ENCODE measurements around the gene SLC41A2. TPM values are rescaled to one million over a fixed set of nuclear protein-coding genes. Genes with fewer than 3 reads are reported as not detected.

The SLC41A2 gene
- total RNA-seq, 1 experiment from 2014 or later: 14.6 TPM

GRCh38 chr12:104976703-104977102 is 18.6 kb upstream of the SLC41A2 start:
- intact Hi-C loops (cut with micrococcal nuclease): no loop called here
- no peak for DNase-seq (ENCODE audit: unreplicated experiment)
- no peaks in the 10 kb centered on the region for H3K36me3 Mint-ChIP-seq (ENCODE audit: insufficient read depth, unreplicated experiment)
- H3K9me3 Mint-ChIP-seq (ENCODE audit: unreplicated experiment): no peaks in the 10 kb centered on the region
- H3K27me3 Mint-ChIP-seq (ENCODE audit: insufficient read depth, unreplicated experiment): no peaks in the 10 kb centered on the region
- TF ChIP-seq CTCF (IDR thresholded peaks at IDR 0.05; ENCODE audit: unreplicated experiment): no peak
- H3K4me1 Mint-ChIP-seq (ENCODE audit: insufficient read depth, unreplicated experiment): peaks cover 7% of the 10 kb centered on the region
- ChIA-PET CTCF (interaction anchor here (1.1 kb wide), 1 partner anchor 18 kb away, joined by 3 read pairs; no protein-coding TSS in a partner anchor), POLR2A (no interaction called here)
- no peak overlapping the region for H3K4me3 Mint-ChIP-seq (ENCODE audit: unreplicated experiment)
- BruUV-seq (replicated peaks): no TSS peak
- no peak overlapping the region for H3K27ac Mint-ChIP-seq (ENCODE audit: low read depth, unreplicated experiment)

GRCh38 chr12:104975587-104976343 is 17.7 kb upstream of the SLC41A2 start:
- Mint-ChIP-seq H3K4me1 (ENCODE audit: insufficient read depth, unreplicated experiment) (peaks cover 7% of the 10 kb centered on the region), H3K36me3 (ENCODE audit: insufficient read depth, unreplicated experiment) (no peaks in the 10 kb centered on the region), H3K4me3 (ENCODE audit: unreplicated experiment) (no peak overlapping the region), H3K27ac (ENCODE audit: low read depth, unreplicated experiment) (no peak overlapping the region), H3K9me3 (ENCODE audit: unreplicated experiment) (no peaks in the 10 kb centered on the region), H3K27me3 (ENCODE audit: insufficient read depth, unreplicated experiment) (no peaks in the 10 kb centered on the region)
- no peak for TF ChIP-seq CTCF (IDR thresholded peaks at IDR 0.05; ENCODE audit: unreplicated experiment)
- no TSS peak for BruUV-seq (replicated peaks)
- peak; percentile 84 for DNase-seq (ENCODE audit: unreplicated experiment)
- ChIA-PET POLR2A (interaction anchor here (0.9 to 1.3 kb wide), 3 partner anchors 9 to 17 kb away, joined by 3 to 12 read pairs (median 3); partner anchors contain the start of gene NOPCHAP1), CTCF (no interaction called here)
- intact Hi-C loops (cut with micrococcal nuclease): no loop called here

- BruUV-seq (replicated peaks): no TSS peak
- peak; percentile 71 for DNase-seq (ENCODE audit: unreplicated experiment)
- no peaks in the 10 kb centered on the region for H3K27me3 Mint-ChIP-seq (ENCODE audit: insufficient read depth, unreplicated experiment)
- POLR2A ChIA-PET: interaction anchor here (0.8 to 3.1 kb wide), 7 partner anchors 8 to 109 kb away, joined by 3 to 17 read pairs (median 3); partner anchors contain the start of genes NOPCHAP1 and SLC41A2
- intact Hi-C loops (cut with micrococcal nuclease): no loop called here
- H3K4me1 Mint-ChIP-seq (ENCODE audit: insufficient read depth, unreplicated experiment): peaks cover 7% of the 10 kb centered on the region
- H3K27ac Mint-ChIP-seq (ENCODE audit: low read depth, unreplicated experiment): peak overlapping the region; percentile 12
- no peaks in the 10 kb centered on the region for H3K9me3 Mint-ChIP-seq (ENCODE audit: unreplicated experiment)
- no peak overlapping the region for H3K4me3 Mint-ChIP-seq (ENCODE audit: unreplicated experiment)
- no peak for TF ChIP-seq CTCF (IDR thresholded peaks at IDR 0.05; ENCODE audit: unreplicated experiment)
- CTCF ChIA-PET: interaction anchor here (0.6 to 1.6 kb wide), 2 partner anchors 15 to 645 kb away, joined by 6 to 8 read pairs; no protein-coding TSS in a partner anchor
- no peaks in the 10 kb centered on the region for H3K36me3 Mint-ChIP-seq (ENCODE audit: insufficient read depth, unreplicated experiment)
These were observed 16.7 kb upstream of the SLC41A2 start for GRCh38 chr12:104974626-104975290.

GRCh38 chr12:104973250-104973649 is 15.2 kb upstream of the SLC41A2 start:
- peak; percentile 51 for DNase-seq (ENCODE audit: unreplicated experiment)
- Mint-ChIP-seq H3K9me3 (ENCODE audit: unreplicated experiment) (no peaks in the 10 kb centered on the region), H3K27ac (ENCODE audit: low read depth, unreplicated experiment) (no peak overlapping the region), H3K4me1 (ENCODE audit: insufficient read depth, unreplicated experiment) (peaks cover 7% of the 10 kb centered on the region), H3K4me3 (ENCODE audit: unreplicated experiment) (no peak overlapping the region), H3K27me3 (ENCODE audit: insufficient read depth, unreplicated experiment) (no peaks in the 10 kb centered on the region), H3K36me3 (ENCODE audit: insufficient read depth, unreplicated experiment) (no peaks in the 10 kb centered on the region)
- no TSS peak for BruUV-seq (replicated peaks)
- CTCF ChIA-PET: interaction anchor here (0.6 to 1.6 kb wide), 3 partner anchors 8 to 41 kb away, joined by 4 to 6 read pairs (median 4); no protein-coding TSS in a partner anchor
- POLR2A ChIA-PET: interaction anchor here (1.2 to 3.1 kb wide), 2 partner anchors 13 to 15 kb away, joined by 5 to 17 read pairs; partner anchors contain the start of genes NOPCHAP1 and SLC41A2
- TF ChIP-seq CTCF (IDR thresholded peaks at IDR 0.05; ENCODE audit: unreplicated experiment): no peak
- intact Hi-C loops (cut with micrococcal nuclease): no loop called here

Data from MCF 10A (cell line).